IMR-90 (cell line): ENCODE results near the gene CNPY4.

Experiments
- BHLHE40 ChIP-seq: fragments of 150-350 bp; IDR thresholded peaks from 2 replicates; pipeline ENCODE4 v1.6.1; 2016; ENCODE audit warnings: mild to moderate bottlenecking, low read depth, low read length
- CEBPB ChIP-seq: IDR thresholded peaks from 2 replicates; pipeline ENCODE4 v1.6.1; 2012; ENCODE audit warnings: low read depth, low read length, improper control_type of control experiment
- RAD21 ChIP-seq: IDR thresholded peaks from 2 replicates; pipeline ENCODE4 v1.6.1; 2012; ENCODE audit warnings: low read length, improper control_type of control experiment
- RCOR1 ChIP-seq: IDR thresholded peaks from 2 replicates; pipeline ENCODE4 v1.6.1; 2012; ENCODE audit warnings: mild to moderate bottlenecking, low read length, improper control_type of control experiment; ENCODE audit not compliant: insufficient replicate concordance
- TF ChIP-seq, protein P1 (sequence below): conservative IDR thresholded peaks from 2 replicates; pipeline ENCODE4 v1.5.1; 2012; ENCODE audit warnings: mild to moderate bottlenecking, low read depth, low read length, improper control_type of control experiment

DNA sequence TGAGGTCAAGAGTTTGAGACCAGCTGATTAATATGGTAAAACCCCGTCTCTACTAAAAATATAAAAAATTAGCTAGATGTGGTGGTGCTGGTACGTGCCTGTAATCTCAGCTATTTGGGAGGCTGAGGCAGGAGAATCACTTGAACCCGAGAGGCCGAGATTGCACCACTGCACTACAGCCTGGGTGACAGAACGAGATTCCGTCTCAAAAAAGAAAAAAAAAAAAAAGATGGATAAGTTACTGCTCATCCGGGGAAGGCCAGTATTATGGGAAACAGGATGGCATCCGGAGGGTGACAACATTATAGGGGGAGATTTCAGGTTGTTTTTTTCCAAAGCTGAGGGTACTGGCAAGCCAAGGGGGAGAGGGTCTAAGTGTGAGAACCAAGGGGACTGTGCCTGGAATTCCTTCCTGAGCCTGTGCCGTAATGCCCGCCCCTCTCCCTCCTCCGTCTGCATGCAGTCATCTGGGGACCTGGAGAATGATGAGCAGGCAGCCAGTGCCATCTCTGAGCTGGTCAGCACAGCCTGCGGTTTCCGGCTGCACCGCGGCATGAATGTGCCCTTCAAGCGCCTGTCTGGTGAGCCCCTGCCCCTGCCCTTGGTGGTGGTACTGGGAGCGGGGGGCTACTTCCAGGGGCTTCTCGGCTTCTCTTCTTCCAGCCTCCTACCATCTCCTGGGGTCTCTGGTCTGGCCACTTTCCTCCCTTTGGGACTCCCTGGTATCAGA, 33.7 kb downstream of the CNPY4 start:
- TF ChIP-seq, protein P1, sequence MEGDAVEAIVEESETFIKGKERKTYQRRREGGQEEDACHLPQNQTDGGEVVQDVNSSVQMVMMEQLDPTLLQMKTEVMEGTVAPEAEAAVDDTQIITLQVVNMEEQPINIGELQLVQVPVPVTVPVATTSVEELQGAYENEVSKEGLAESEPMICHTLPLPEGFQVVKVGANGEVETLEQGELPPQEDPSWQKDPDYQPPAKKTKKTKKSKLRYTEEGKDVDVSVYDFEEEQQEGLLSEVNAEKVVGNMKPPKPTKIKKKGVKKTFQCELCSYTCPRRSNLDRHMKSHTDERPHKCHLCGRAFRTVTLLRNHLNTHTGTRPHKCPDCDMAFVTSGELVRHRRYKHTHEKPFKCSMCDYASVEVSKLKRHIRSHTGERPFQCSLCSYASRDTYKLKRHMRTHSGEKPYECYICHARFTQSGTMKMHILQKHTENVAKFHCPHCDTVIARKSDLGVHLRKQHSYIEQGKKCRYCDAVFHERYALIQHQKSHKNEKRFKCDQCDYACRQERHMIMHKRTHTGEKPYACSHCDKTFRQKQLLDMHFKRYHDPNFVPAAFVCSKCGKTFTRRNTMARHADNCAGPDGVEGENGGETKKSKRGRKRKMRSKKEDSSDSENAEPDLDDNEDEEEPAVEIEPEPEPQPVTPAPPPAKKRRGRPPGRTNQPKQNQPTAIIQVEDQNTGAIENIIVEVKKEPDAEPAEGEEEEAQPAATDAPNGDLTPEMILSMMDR = no peak
- TF ChIP-seq CEBPB (no peak), RAD21 (no peak), BHLHE40 (no peak), RCOR1 (no peak)
